Measurements from ENCODE around the gene CDK4.

GRCh38 chr12:57763881-57764661 lies 12.0 kb upstream of the CDK4 start:
- TF ChIP-seq CTCF (conservative IDR thresholded peaks at IDR 0.05), result no peak
- TF ChIP-seq ZFX (IDR thresholded peaks at IDR 0.05), result no peak

Measured in C4-2B (cell line).